Measurements from ENCODE around the gene BRCC3.

GRCh38 chrX:155169881-155170280, 98.6 kb downstream of the BRCC3 start:
- no peak for TF ChIP-seq CTCF (IDR thresholded peaks at IDR 0.05)
- TF ChIP-seq ZFX (IDR thresholded peaks at IDR 0.05; ENCODE audit: borderline replicate concordance): no peak

All from 22Rv1 (cell line).